GM18867 (cell line): ENCODE data around the gene TMEM126A.
A peak's percentile ranks its signal among the peaks of the same experiment; 100 is the strongest.
"Not testable (repeated sequence)": the region's sequence is repeated elsewhere in the genome, so short reads cannot be mapped to it uniquely, and the experiment has no call there.

Experiments
- ATAC-seq: cut with Tn5 transposase; IDR thresholded peaks from one replicate; pipeline ENCODE4 v1.9.1; 2021; ENCODE audit warnings: mild to moderate bottlenecking, moderate library complexity; ENCODE audit not compliant: unreplicated experiment

TMEM126A gene

DNA sequence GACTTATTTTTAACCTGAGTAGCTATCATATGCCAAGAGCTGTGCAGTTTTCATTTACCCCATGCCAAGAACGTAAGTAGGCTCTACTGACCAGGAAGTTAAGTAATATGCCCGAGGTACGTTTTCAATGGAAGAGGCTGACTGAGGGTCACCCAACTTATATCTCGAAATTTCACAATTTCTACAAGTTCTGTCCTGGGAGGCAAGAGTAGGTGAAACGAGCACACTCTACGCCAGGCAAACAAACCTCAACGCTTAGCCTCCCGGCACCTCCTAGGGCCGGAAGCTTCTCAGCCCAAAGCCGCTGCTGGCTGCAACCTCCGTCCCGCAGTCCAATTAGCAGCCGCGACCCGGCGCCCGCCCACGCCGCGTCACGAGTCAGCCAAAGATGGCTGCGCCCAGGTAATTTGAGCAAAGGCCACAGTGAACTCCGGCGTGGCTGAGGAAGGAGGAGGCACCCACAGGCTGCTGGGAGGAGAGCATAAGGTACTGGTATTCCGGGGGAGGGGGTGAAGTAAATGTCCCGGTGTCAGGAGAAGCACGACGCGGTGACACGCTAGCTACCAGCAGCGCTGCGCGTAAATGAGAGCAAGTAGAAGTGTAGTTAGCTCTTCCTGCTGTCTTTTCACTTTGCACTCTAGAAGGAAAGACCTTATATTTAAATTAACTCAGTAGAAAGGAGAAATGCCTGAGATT is at the start of gene TMEM126A:
Gene TMEM126A (plus strand): TSS at position 364 of the 696 bp plus-strand sequence. CDS start 2,289 bp downstream, outside the sequence.
- ATAC-seq = peak; percentile 100

- no peak for ATAC-seq
These were observed 48.7 kb upstream of the TMEM126A start for GRCh38 chr11:85599083-85599482.

DNA sequence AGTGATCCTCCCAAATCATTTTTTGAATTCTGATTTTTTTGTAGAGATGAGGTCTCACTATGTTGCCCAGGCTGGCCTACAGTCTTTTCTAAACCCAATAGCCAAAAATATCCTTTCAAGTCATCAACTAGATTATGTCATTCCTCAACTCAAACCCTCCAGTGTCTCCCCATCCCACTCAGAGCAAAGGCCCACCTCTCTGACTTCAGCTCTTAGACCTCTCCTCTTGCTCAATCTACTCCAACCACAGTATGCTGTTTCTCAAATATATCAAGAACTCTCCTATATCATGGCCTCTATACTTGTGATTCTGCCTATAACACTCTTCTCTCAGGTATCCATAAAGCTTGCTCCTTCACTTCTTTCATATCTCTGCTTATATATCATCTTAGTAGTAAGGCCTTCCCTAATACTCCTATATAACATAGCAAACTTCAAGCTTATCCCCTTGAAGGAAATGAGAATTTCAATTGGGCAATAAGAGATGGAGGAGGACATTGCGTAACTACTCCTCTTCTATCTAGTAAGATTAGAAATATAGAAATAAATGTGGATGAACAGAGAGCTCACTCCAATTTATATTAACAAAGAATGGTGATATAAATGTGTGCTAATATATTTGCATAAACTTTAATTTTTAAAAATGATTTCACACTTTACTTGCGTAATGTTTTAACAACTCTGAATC is 45.1 kb upstream of the TMEM126A start:
- no peak for ATAC-seq

DNA sequence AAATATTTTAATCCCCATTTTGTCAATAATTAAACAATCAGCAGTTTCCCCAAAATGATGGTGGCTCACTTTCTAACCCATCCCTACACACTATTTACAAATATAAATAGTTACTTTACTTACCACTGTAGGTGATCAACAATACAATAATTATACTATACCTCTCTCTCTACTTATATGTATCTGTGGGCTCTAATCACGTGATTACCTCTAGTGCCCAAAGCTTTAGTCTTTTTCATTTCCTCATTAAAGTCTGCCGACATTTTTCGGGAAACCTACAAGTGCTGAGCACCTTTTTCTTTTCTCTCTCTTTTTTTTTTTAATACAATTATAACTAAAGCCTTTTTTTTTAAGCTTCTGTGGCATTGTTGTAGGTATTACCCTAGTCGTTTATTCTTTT is 44.5 kb upstream of the TMEM126A start:
- ATAC-seq = no peak

GRCh38 chr11:85606237-85606636 is 41.5 kb upstream of the TMEM126A start:
- ATAC-seq = not testable (repeated sequence)

DNA sequence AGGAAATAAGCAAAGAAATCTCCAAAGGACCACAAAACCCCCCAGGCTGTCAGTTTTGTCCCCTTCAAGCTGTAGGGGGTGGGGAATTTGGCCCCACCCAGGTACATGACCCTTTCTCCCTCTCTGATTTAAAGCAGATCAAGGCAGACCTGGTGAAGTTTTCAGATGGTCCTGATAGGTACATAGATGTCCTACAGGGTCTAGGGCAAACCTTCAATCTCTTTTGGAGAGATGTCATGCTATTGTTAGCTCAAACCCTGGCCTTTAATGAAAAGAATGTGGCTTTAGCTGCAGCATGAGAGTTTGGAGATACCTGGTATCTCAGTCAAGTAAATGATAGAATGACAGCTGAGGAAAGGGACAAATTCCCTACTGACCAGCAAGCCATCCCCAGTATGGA is 39.1 kb upstream of the TMEM126A start:
- not testable (repeated sequence) for ATAC-seq

- not testable (repeated sequence) for ATAC-seq
These were observed 38.5 kb upstream of the TMEM126A start for GRCh38 chr11:85609286-85609685.

DNA sequence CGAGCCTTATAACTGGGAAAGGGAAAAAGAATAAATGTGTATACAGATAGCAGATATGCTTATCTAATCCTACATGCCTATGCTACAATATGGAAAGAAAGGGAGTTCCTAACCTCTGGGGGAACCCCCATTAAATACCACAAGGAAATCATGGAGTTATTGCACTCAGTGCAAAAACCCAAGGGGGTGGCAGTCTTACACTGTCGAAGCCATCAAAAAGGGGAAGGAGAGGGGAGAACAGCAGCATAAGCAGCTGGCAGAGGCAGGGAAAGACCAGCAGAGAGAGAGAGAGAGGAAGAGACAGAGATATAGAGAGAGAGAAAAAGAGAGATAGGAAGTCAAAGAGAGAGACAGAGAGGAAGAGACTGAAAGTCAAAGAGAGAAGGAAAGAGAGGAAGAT is 36.1 kb upstream of the TMEM126A start:
- ATAC-seq = not testable (repeated sequence)

GRCh38 chr11:85619499-85619898 is 28.3 kb upstream of the TMEM126A start:
- no peak for ATAC-seq

- ATAC-seq = no peak
These were observed 27.5 kb upstream of the TMEM126A start for GRCh38 chr11:85620256-85620655.

DNA sequence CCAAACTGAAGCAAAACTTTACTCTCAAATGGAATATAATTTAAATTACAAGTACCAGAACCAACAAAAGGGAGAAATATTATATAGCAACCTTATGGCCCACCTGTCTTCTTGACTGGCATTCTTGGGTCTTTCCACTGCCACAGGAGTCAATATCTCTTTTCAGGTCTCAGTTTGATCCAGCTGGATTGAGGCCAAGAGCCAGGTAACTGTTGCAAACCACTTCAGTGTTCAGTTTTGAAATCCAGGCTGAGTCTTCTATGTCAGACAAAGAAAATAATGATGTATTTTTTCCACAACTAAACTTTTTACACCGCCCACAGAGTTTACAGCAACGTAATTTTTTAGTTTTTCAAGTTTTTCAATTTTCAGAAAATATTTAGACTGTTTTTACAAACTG is 21.3 kb upstream of the TMEM126A start:
- ATAC-seq = no peak

- ATAC-seq = peak; percentile 0
These were observed 20.3 kb upstream of the TMEM126A start, which contains the start of gene DLG2 for GRCh38 chr11:85627332-85627997. Gene DLG2 (minus strand): TSS chr11:85627344.

- ATAC-seq = peak; percentile 99
These were observed 19.6 kb upstream of the TMEM126A start, which contains the start of gene TMEM126B for GRCh38 chr11:85627998-85628770. Gene TMEM126B (plus strand): TSS chr11:85628593. CDS start chr11:85628608, 15 bp downstream.

DNA sequence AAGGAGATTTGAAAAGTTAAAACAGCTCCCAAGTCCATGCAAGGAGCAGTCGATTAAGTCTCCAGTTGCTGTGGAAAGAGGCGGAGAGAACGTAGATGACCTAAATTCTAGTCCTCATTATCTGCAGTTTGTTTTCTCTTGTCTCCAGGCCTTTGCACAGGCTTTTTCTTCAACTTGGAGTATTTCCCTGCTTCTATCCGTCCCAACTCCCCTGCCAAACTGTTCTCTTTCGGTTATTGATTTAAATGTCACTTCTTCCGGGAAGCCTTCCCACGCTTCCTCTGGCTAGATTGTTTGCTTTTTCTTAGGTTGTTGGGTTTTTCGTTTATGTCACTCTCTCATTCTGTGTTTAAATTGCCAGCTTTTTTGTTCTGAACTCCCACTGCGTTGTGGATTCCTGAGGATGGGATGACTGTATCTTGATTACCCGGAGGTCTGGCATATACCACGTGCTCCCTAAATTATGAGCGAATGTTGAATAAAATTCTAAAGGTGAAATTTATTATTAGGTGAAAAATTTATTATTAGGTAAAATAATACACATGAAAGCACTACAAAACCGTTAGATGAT is 18.9 kb upstream of the TMEM126A start:
- ATAC-seq = peak; percentile 16

- no peak for ATAC-seq
These were observed 13.0 kb upstream of the TMEM126A start for GRCh38 chr11:85634747-85635146.

DNA sequence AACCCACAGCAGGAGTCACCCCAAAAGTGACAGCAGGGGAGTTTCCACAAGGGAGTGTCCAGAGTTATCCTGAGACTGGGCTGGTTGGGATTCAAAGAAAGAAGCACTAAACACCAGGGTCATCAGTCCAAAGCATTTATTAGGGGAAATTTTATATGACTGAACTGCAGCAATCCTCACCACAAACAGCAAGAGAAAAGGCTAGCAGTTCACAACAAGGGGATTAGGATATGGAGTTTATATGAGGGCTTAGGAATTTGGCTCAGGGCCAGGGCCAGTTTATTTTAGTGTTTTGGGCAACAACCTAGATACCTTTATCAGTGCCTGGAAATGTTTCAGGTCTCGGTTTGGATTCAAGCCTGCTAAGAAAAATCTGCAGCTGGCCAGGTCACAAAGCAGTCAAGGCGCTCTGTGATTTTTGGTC is 4.6 kb upstream of the TMEM126A start:
- no peak for ATAC-seq

- no peak for ATAC-seq
These were observed 689 bp upstream of the TMEM126A start for GRCh38 chr11:85647078-85647477.

DNA sequence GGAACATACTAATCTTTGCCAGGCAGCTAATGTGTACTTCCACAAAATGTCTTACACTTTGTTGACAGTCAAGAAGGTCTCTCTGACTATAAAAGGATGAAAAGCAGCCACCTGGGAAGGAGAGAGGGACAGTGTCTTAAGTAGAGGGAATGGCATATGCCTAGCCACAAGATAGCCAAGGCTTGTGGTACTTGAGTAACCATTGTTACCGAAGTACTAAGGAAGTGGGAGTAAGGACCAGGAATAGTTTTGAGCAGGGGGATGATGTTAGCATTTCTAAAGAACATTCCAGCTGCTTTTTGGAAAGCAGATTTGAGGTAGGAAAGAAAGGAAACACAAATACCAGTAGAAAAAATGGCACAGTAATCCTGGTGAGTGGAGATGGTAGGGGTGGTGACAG is 3.4 kb downstream of the TMEM126A start:
- ATAC-seq = no peak

GRCh38 chr11:85652786-85653447 is 5.2 kb downstream of the TMEM126A start:
- ATAC-seq = no peak

- ATAC-seq = not testable (repeated sequence)
These were observed 6.6 kb downstream of the TMEM126A start for GRCh38 chr11:85654343-85654742.
